CD14-positive monocyte (primary cell): ENCODE data around the gene CRYBA4. TPM values are rescaled to one million over a fixed set of nuclear protein-coding genes. Genes with fewer than 3 reads are reported as not detected.

ENCODE experiments used
- DNase-seq, 3 donors: peaks; one replicate each; pipeline ENCODE4 v3.0.0-alpha.2; 2011 to 2022
- H2AFZ ChIP-seq: 2 replicates; pipeline ENCODE4 v1.6.0; 2012; ENCODE audit warnings: mild to moderate bottlenecking, low read depth, low read length, inconsistent platforms; ENCODE audit not compliant: insufficient read depth, poor library complexity, severe bottlenecking
- H3K27ac ChIP-seq, 2 donors: 1 replicate in 1 of 2; 2 replicates in 1 of 2; pipeline ENCODE4 v1.5.1; 2012 to 2013; ENCODE audit warnings: low read length in 2 of 2, control low read depth in 1 of 2, inconsistent platforms in 1 of 2, low read depth in 1 of 2, mild to moderate bottlenecking in 1 of 2
- H3K27me3 ChIP-seq, 2 donors: one replicate each; pipeline versions ENCODE4 v1.6.0 to v1.6.1; 2011 to 2013; ENCODE audit warnings: low read length in 2 of 2; ENCODE audit not compliant: control insufficient read depth in 2 of 2, insufficient read depth in 2 of 2
- H3K36me3 ChIP-seq, 2 donors: replicated peaks in 1 of 2; 1 replicate in 1 of 2; 2 replicates in 1 of 2; pipeline versions ENCODE4 v1.5.1 to v1.6.1; 2012 to 2013; ENCODE audit warnings: low read length in 2 of 2, control low read depth in 1 of 2, inconsistent platforms in 1 of 2, mild to moderate bottlenecking in 1 of 2; ENCODE audit not compliant: insufficient read depth in 2 of 2, control insufficient read depth in 1 of 2
- H3K4me1 ChIP-seq, 2 donors: 1 replicate in 1 of 2; 2 replicates in 1 of 2; pipeline versions ENCODE4 v1.5.1 to v1.6.1; 2012 to 2013; ENCODE audit warnings: low read length in 2 of 2, control low read depth in 1 of 2, inconsistent platforms in 1 of 2, mild to moderate bottlenecking in 1 of 2, moderate library complexity in 1 of 2; ENCODE audit not compliant: insufficient read depth in 2 of 2, control insufficient read depth in 1 of 2
- H3K4me2 ChIP-seq: replicated peaks from 2 replicates; pipeline ENCODE3; 2012; ENCODE audit warnings: low read length, moderate library complexity, mild to moderate bottlenecking; ENCODE audit not compliant: poor library complexity, severe bottlenecking; ENCODE audit errors: extremely low read depth
- H3K4me3 ChIP-seq, 3 experiments: fragments of 200-600 bp in 1 of 3; sonication (generic) in 1 of 3; replicated peaks in 1 of 3; 1 replicate in 2 of 3; 2 replicates in 1 of 3; pipeline ENCODE4 v1.5.1; 2011 to 2013; ENCODE audit warnings: low read length in 3 of 3, mild to moderate bottlenecking in 3 of 3, control low read depth in 2 of 3, low read depth in 2 of 3, inconsistent platforms in 1 of 3, moderate library complexity in 1 of 3
- H3K79me2 ChIP-seq: 2 replicates; pipeline ENCODE4 v1.6.0; 2012; ENCODE audit warnings: mild to moderate bottlenecking, control low read depth, inconsistent platforms, low read length, moderate library complexity; ENCODE audit not compliant: insufficient read depth
- H3K9ac ChIP-seq: 2 replicates; pipeline ENCODE4 v1.6.0; 2017; ENCODE audit warnings: low read length, mild to moderate bottlenecking; ENCODE audit not compliant: insufficient read depth, poor library complexity, severe bottlenecking
- H3K9me3 ChIP-seq, 2 donors: replicated peaks in 1 of 2; 1 replicate in 1 of 2; 2 replicates in 1 of 2; pipeline versions ENCODE4 v1.5.1 to v1.6.1; 2012 to 2013; ENCODE audit warnings: low read length in 2 of 2, control low read depth in 1 of 2; ENCODE audit not compliant: control insufficient read depth in 1 of 2, insufficient read depth in 1 of 2
- H4K20me1 ChIP-seq: 2 replicates; pipeline ENCODE4 v1.6.0; 2012; ENCODE audit warnings: mild to moderate bottlenecking, low read length, control low read depth, moderate library complexity; ENCODE audit not compliant: insufficient read depth
- H3K27ac Mint-ChIP-seq, 7 donors: one replicate each; pipeline ENCODE4 v1.8.0; 2020; ENCODE audit warnings: mild to moderate bottlenecking in 7 of 7, mixed read lengths in 7 of 7, moderate library complexity in 6 of 7, inconsistent platforms in 2 of 7
- H3K27me3 Mint-ChIP-seq, 3 donors: one replicate each; pipeline ENCODE4 v1.8.0; 2021 to 2022; ENCODE audit warnings: low read depth in 3 of 3, mild to moderate bottlenecking in 3 of 3, mixed read lengths in 3 of 3, moderate library complexity in 3 of 3, inconsistent platforms in 1 of 3
- H3K36me3 Mint-ChIP-seq, 2 donors: one replicate each; pipeline ENCODE4 v1.8.0; 2020; ENCODE audit warnings: mixed read lengths in 2 of 2, inconsistent platforms in 1 of 2, mild to moderate bottlenecking in 1 of 2
- H3K4me1 Mint-ChIP-seq: one replicate; pipeline ENCODE4 v1.8.0; 2020; ENCODE audit warnings: mild to moderate bottlenecking, mixed read lengths
- H3K4me3 Mint-ChIP-seq, 2 donors: one replicate each; pipeline ENCODE4 v1.8.0; 2020; ENCODE audit warnings: mild to moderate bottlenecking in 2 of 2, mixed read lengths in 2 of 2, moderate library complexity in 1 of 2
- H3K9me3 Mint-ChIP-seq, 7 donors: one replicate each; pipeline ENCODE4 v1.8.0; 2020 to 2022; ENCODE audit warnings: mixed read lengths in 7 of 7, mild to moderate bottlenecking in 6 of 7, moderate library complexity in 6 of 7, inconsistent platforms in 2 of 7
- WGBS: methylation state at CpG from one replicate; pipeline ENCODE4 v1.1.5; 2013; ENCODE audit warnings: missing lambda C conversion rate; ENCODE audit not compliant: insufficient coverage; 5-methylcytosine and 5-hydroxymethylcytosine counted together
- intact Hi-C, 2 donors: fragments of 100-400 bp; cut with micrococcal nuclease; formaldehyde crosslinking; loops; one replicate each; pipeline versions ENCODE4 v1.15.0 to v1.15.1; 2023
- polyA plus RNA-seq, 3 donors: library from polyadenylated mRNA; depleted of rRNA in 1 of 3; unstranded in 2 of 3; stranded (reverse) in 1 of 3; fragments of 300-500 nt in 2 of 3; fragments of >200 nt in 1 of 3; fragmentation: Illumina TruSeq in 2 of 3; gene quantifications; 1 replicate in 2 of 3; 2 replicates in 1 of 3; pipeline ENCODE4 v1.2.3, GENCODE V29; 2012 to 2021
- TF ChIP-seq, protein P1 (sequence below): fragments of 200-600 bp; IDR thresholded peaks from one replicate; pipeline ENCODE4 v1.8.0; 2022; ENCODE audit warnings: antibody characterized with exemption, mild to moderate bottlenecking

The CRYBA4 gene
- polyA plus RNA-seq, 3 donors = not detected

DNA sequence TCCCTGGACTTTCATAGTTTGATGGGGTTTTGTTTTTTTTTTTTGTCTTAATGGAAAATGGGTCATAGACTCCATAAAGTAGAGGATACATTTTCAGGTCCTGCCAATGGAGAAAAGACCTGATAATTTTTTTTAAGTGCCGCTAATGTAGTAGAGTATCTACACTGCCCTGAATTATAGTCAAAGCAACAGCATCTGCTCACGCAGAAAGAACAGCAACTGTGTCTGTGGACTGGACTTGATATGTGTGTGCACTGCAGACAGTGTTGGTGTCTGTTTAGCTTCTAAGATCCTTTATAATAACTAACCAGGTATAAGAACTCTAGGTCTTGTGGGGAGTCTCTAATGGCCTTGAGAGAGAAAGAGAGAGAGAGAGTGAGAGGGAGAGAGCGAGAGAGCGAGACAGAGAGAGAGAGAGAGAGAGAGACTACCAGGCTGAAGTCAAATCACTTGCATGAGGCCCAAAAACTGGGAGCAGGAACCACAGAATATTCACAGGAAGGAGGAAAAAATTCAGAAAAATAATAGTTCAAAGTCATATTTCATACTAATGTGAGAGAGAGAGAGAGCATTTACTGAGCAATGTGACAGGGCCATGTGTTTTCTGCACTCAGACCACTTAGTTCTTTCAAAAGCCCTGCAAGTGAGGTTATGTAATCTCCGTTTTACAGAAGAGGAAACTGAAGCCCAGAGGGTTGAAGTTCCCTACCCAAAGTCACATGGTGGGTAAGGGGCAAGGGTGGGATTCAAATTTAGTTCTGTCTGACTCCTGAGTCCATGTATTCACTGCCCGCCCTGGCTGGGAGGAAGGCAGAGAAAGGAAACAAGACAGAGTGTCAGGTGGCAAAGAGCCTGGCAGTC, 27.0 kb downstream of the CRYBA4 start:
- TF ChIP-seq, protein P1, sequence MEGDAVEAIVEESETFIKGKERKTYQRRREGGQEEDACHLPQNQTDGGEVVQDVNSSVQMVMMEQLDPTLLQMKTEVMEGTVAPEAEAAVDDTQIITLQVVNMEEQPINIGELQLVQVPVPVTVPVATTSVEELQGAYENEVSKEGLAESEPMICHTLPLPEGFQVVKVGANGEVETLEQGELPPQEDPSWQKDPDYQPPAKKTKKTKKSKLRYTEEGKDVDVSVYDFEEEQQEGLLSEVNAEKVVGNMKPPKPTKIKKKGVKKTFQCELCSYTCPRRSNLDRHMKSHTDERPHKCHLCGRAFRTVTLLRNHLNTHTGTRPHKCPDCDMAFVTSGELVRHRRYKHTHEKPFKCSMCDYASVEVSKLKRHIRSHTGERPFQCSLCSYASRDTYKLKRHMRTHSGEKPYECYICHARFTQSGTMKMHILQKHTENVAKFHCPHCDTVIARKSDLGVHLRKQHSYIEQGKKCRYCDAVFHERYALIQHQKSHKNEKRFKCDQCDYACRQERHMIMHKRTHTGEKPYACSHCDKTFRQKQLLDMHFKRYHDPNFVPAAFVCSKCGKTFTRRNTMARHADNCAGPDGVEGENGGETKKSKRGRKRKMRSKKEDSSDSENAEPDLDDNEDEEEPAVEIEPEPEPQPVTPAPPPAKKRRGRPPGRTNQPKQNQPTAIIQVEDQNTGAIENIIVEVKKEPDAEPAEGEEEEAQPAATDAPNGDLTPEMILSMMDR = no peak
- Histone ChIP-seq H3K79me2 (no peaks in the 10 kb centered on the region), H3K9me3 (no peaks in the 10 kb centered on the region), H4K20me1 (no peaks in the 10 kb centered on the region), H3K36me3 (no peaks in the 10 kb centered on the region), H3K27me3 (no peaks in the 10 kb centered on the region), H3K4me3 (peak overlapping the region in 1 of 3 experiments; percentile 58), H3K27ac (peak overlapping the region; percentile 58 to 77), H2AFZ (peak overlapping the region; percentile 60), H3K9ac (peak overlapping the region; percentile 38), H3K4me1 (peaks cover 45 to 51% of the 10 kb centered on the region in 2 donors), H3K4me2 (peak overlapping the region; percentile 60)
- Mint-ChIP-seq H3K4me1 (peaks cover 58% of the 10 kb centered on the region), H3K27ac (peak overlapping the region; percentile 72 to 92 (median 87)), H3K9me3 (no peaks in the 10 kb centered on the region), H3K36me3 (no peaks in the 10 kb centered on the region), H3K4me3 (peak overlapping the region; percentile 37 to 83), H3K27me3 (peaks cover 0 to 5% (median 1%) of the 10 kb centered on the region in 3 donors)
- 21% methylated on average over 3 of the region's 6 CpGs for WGBS
- intact Hi-C loops = no loop called here
- DNase-seq = peak; percentile 46 to 63 (median 60)

DNA sequence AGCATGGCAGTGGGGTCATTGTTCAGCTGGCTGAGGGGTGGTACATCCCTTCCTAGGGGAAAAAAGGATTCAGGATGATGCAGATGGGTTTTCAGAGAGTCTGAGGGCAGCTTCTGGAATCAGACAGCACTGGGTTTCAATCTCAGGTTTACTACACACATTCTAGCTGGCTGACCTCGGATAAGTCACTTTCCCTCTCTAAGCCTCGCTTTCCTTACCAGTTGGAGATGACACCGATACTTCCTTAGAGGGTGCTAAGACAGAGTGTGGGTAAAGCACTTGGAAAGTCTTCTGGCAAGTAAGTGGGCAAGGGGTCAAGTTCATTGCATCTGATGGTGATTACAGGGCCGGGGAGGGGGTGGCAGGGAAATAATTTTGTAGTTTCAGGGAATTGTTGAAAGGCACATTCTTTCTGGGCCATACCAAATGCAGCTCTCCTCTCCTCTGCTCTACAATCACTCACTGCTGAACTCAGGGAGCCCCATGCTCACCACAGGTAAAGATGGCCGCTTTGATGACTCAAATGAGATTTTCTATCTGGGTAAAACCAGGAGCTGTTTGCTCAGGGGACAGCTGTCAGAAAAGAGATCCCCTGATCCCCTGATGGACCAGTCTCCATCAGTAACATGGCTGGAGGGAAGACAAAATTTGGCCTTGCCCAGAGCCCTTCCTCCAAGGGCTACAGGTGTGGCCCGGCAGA, 29.1 kb downstream of the CRYBA4 start:
- WGBS = 100% methylated on average over 1 of the region's 6 CpGs
- Mint-ChIP-seq H3K36me3 (no peaks in the 10 kb centered on the region), H3K4me1 (peaks cover 52% of the 10 kb centered on the region), H3K27ac (peak overlapping the region in 2 of 7 donors; percentile 51 to 80), H3K9me3 (no peaks in the 10 kb centered on the region), H3K27me3 (peaks cover 4 to 8% (median 7%) of the 10 kb centered on the region in 3 donors), H3K4me3 (no peak overlapping the region)
- intact Hi-C loops = loop anchor here in 1 of 2 donors (10.0 kb wide), 1 partner anchor 256 kb away; no protein-coding TSS in a partner anchor
- Histone ChIP-seq H3K4me3 (no peak overlapping the region), H3K4me1 (peaks cover 37 to 42% of the 10 kb centered on the region in 2 donors), H3K27ac (no peak overlapping the region), H2AFZ (no peak overlapping the region), H3K4me2 (no peak overlapping the region), H3K9ac (no peak overlapping the region), H3K79me2 (no peaks in the 10 kb centered on the region), H4K20me1 (no peaks in the 10 kb centered on the region), H3K9me3 (no peaks in the 10 kb centered on the region), H3K36me3 (no peaks in the 10 kb centered on the region), H3K27me3 (peaks cover 0 to 3% of the 10 kb centered on the region in 2 donors)
- TF ChIP-seq, protein P1 = no peak
- no peak for DNase-seq
